Dermis blood vessel endothelial cell (primary cell): ENCODE measurements around the gene ARHGEF11. TPM values are rescaled to one million over a fixed set of nuclear protein-coding genes. Genes with fewer than 3 reads are reported as not detected.

Experiments
- DNase-seq: peaks from one replicate; pipeline ENCODE4 v3.0.0; 2010
- total RNA-seq: library from RNA; depleted of rRNA; stranded (reverse); fragments of >200 nt; gene quantifications from 2 replicates; pipeline ENCODE4 v1.2.3, GENCODE V29; 2014

Gene ARHGEF11
- total RNA-seq, 1 donor from 2014 or later: 22.0 TPM

- DNase-seq: no peak
These were observed 45.8 kb downstream of the ARHGEF11 start for GRCh38 chr1:156999596-157000320.

- no peak for DNase-seq
These were observed 46.6 kb downstream of the ARHGEF11 start for GRCh38 chr1:156998840-156999500.

GRCh38 chr1:156998301-156998700, 47.2 kb downstream of the ARHGEF11 start:
- DNase-seq: no peak

- no peak for DNase-seq
These were observed 50.1 kb downstream of the ARHGEF11 start for GRCh38 chr1:156995412-156995811.

GRCh38 chr1:156994277-156994676, 51.3 kb downstream of the ARHGEF11 start:
- DNase-seq: no peak

- DNase-seq: no peak
These were observed 52.0 kb downstream of the ARHGEF11 start for GRCh38 chr1:156993426-156994147.

GRCh38 chr1:156992215-156992614, 53.3 kb downstream of the ARHGEF11 start:
- DNase-seq: no peak

GRCh38 chr1:156987715-156988114, 57.8 kb downstream of the ARHGEF11 start:
- peak; percentile 7 for DNase-seq

GRCh38 chr1:156980551-156980950, 65.0 kb downstream of the ARHGEF11 start:
- DNase-seq: peak; percentile 22

- no peak for DNase-seq
These were observed 70.5 kb downstream of the ARHGEF11 start for GRCh38 chr1:156975084-156975483.

GRCh38 chr1:156973417-156973816, 72.1 kb downstream of the ARHGEF11 start:
- no peak for DNase-seq

- DNase-seq: no peak
These were observed 75.5 kb downstream of the ARHGEF11 start for GRCh38 chr1:156970017-156970416.

GRCh38 chr1:156969496-156969895, 76.0 kb downstream of the ARHGEF11 start:
- no peak for DNase-seq

GRCh38 chr1:156964441-156964840, 81.1 kb downstream of the ARHGEF11 start:
- DNase-seq: no peak

GRCh38 chr1:156963621-156964020, 81.9 kb downstream of the ARHGEF11 start:
- no peak for DNase-seq

- peak; percentile 23 for DNase-seq
These were observed 83.8 kb downstream of the ARHGEF11 start for GRCh38 chr1:156961709-156962108.

- no peak for DNase-seq
These were observed 85.6 kb downstream of the ARHGEF11 start for GRCh38 chr1:156959925-156960324.

- DNase-seq: no peak
These were observed 86.1 kb downstream of the ARHGEF11 start for GRCh38 chr1:156959414-156959813.

- peak; percentile 20 for DNase-seq
These were observed 87.3 kb downstream of the ARHGEF11 start for GRCh38 chr1:156958247-156958714.

GRCh38 chr1:156957634-156958033, 87.9 kb downstream of the ARHGEF11 start:
- no peak for DNase-seq

GRCh38 chr1:156956333-156956732, 89.2 kb downstream of the ARHGEF11 start:
- DNase-seq: no peak

GRCh38 chr1:156953571-156953970, 92.0 kb downstream of the ARHGEF11 start:
- DNase-seq: no peak

- DNase-seq: no peak
These were observed 94.2 kb downstream of the ARHGEF11 start for GRCh38 chr1:156951371-156951770.

GRCh38 chr1:156949127-156949526, 96.4 kb downstream of the ARHGEF11 start:
- DNase-seq: no peak
